Activated T-cell treated with anti-CD3 and anti-CD28 coated beads, Interleukin-2, amount 50 U/mL, for 72 hours (primary cell): ENCODE measurements around the gene NRG3. TPM values are rescaled to one million over a fixed set of nuclear protein-coding genes. Genes with fewer than 3 reads are reported as not detected.

Source experiments
- ATAC-seq, 2 donors: fragments of 150-1000 bp; cut with Tn5 transposase; replicated peaks in 1 of 2; 2 replicates each; pipeline ENCODE4 v1.10.0; 2021; ENCODE audit warnings: moderate library complexity in 2 of 2, mild to moderate bottlenecking in 1 of 2
- DNase-seq, 2 donors: peaks; one replicate each; pipeline ENCODE4 v3.0.0; 2021 to 2022; ENCODE audit warnings: mixed read lengths in 1 of 2
- H3K27ac Mint-ChIP-seq: one replicate; pipeline ENCODE4 v1.8.0; 2022; ENCODE audit warnings: mild to moderate bottlenecking, moderate library complexity, mixed read lengths
- H3K27me3 Mint-ChIP-seq: one replicate; pipeline ENCODE4 v1.8.0; 2022; ENCODE audit warnings: low read depth, mixed read lengths
- H3K36me3 Mint-ChIP-seq, 2 donors: one replicate each; pipeline ENCODE4 v1.8.0; 2022; ENCODE audit warnings: mixed read lengths in 2 of 2, mild to moderate bottlenecking in 1 of 2; ENCODE audit not compliant: insufficient read depth in 2 of 2
- H3K4me1 Mint-ChIP-seq: one replicate; pipeline ENCODE4 v1.8.0; 2022; ENCODE audit warnings: low read depth, mixed read lengths
- H3K4me3 Mint-ChIP-seq, 2 donors: one replicate each; pipeline ENCODE4 v1.8.0; 2022; ENCODE audit warnings: mild to moderate bottlenecking in 2 of 2, mixed read lengths in 2 of 2, moderate library complexity in 2 of 2
- H3K9me3 Mint-ChIP-seq, 2 donors: one replicate each; pipeline ENCODE4 v1.8.0; 2022; ENCODE audit warnings: mixed read lengths in 2 of 2
- total RNA-seq, 2 donors: library from RNA; stranded (reverse); gene quantifications; one replicate each; pipeline ENCODE4 v1.2.3, GENCODE V29; 2022

Gene NRG3
- total RNA-seq, 2 donors from 2014 or later = not detected

- Mint-ChIP-seq H3K9me3 (peaks cover 3 to 12% of the 10 kb centered on the region in 2 donors), H3K4me3 (no peak overlapping the region), H3K36me3 (peaks cover 0 to 1% of the 10 kb centered on the region in 2 donors), H3K4me1 (no peaks in the 10 kb centered on the region), H3K27me3 (no peaks in the 10 kb centered on the region), H3K27ac (no peak overlapping the region)
- DNase-seq (no peak), ATAC-seq (no peak)
Measured at GRCh38 chr10:82597840-82598239, 722.8 kb downstream of the NRG3 start.

- H3K4me3 Mint-ChIP-seq = no peak overlapping the region
- ATAC-seq (no peak), DNase-seq (no peak)
- no peaks in the 10 kb centered on the region for H3K27me3 Mint-ChIP-seq
- H3K9me3 Mint-ChIP-seq = peaks cover 4 to 6% of the 10 kb centered on the region in 2 donors
- no peak overlapping the region for H3K27ac Mint-ChIP-seq
- no peaks in the 10 kb centered on the region for H3K36me3 Mint-ChIP-seq
- no peaks in the 10 kb centered on the region for H3K4me1 Mint-ChIP-seq
Measured at GRCh38 chr10:82609845-82610244, 734.9 kb downstream of the NRG3 start.

GRCh38 chr10:82618007-82618406 lies 743.0 kb downstream of the NRG3 start:
- peaks cover 0 to 2% of the 10 kb centered on the region in 2 donors for H3K36me3 Mint-ChIP-seq
- no peak overlapping the region for H3K4me3 Mint-ChIP-seq
- no peak for ATAC-seq
- peaks cover 0 to 5% of the 10 kb centered on the region in 2 donors for H3K9me3 Mint-ChIP-seq
- DNase-seq = no peak
- no peak overlapping the region for H3K27ac Mint-ChIP-seq
- no peaks in the 10 kb centered on the region for H3K27me3 Mint-ChIP-seq
- H3K4me1 Mint-ChIP-seq = no peaks in the 10 kb centered on the region

GRCh38 chr10:82621680-82622079 lies 746.7 kb downstream of the NRG3 start:
- no peak overlapping the region for H3K27ac Mint-ChIP-seq
- H3K4me3 Mint-ChIP-seq = no peak overlapping the region
- H3K36me3 Mint-ChIP-seq = peaks cover 0 to 2% of the 10 kb centered on the region in 2 donors
- H3K4me1 Mint-ChIP-seq = no peaks in the 10 kb centered on the region
- peaks cover 0 to 10% of the 10 kb centered on the region in 2 donors for H3K9me3 Mint-ChIP-seq
- H3K27me3 Mint-ChIP-seq = no peaks in the 10 kb centered on the region
- DNase-seq = no peak
- ATAC-seq = no peak

GRCh38 chr10:82622479-82622878 lies 747.5 kb downstream of the NRG3 start:
- DNase-seq (no peak), ATAC-seq (no peak)
- Mint-ChIP-seq H3K27ac (no peak overlapping the region), H3K4me3 (no peak overlapping the region), H3K9me3 (peaks cover 0 to 7% of the 10 kb centered on the region in 2 donors), H3K27me3 (no peaks in the 10 kb centered on the region), H3K36me3 (no peaks in the 10 kb centered on the region), H3K4me1 (no peaks in the 10 kb centered on the region)

GRCh38 chr10:82625512-82626189 lies 750.7 kb downstream of the NRG3 start:
- no peaks in the 10 kb centered on the region for H3K4me1 Mint-ChIP-seq
- no peaks in the 10 kb centered on the region for H3K36me3 Mint-ChIP-seq
- ATAC-seq (no peak), DNase-seq (no peak)
- no peak overlapping the region for H3K27ac Mint-ChIP-seq
- H3K4me3 Mint-ChIP-seq = no peak overlapping the region
- peaks cover 7 to 8% of the 10 kb centered on the region in 2 donors for H3K9me3 Mint-ChIP-seq
- H3K27me3 Mint-ChIP-seq = no peaks in the 10 kb centered on the region

- Mint-ChIP-seq H3K27ac (no peak overlapping the region), H3K4me1 (no peaks in the 10 kb centered on the region), H3K27me3 (no peaks in the 10 kb centered on the region), H3K9me3 (peaks cover 8 to 13% of the 10 kb centered on the region in 2 donors), H3K4me3 (no peak overlapping the region), H3K36me3 (no peaks in the 10 kb centered on the region)
- DNase-seq (no peak), ATAC-seq (no peak)
Measured at GRCh38 chr10:82628373-82628772, 753.4 kb downstream of the NRG3 start.

GRCh38 chr10:82643076-82643475 lies 768.1 kb downstream of the NRG3 start:
- H3K27ac Mint-ChIP-seq = no peak overlapping the region
- ATAC-seq (no peak), DNase-seq (no peak)
- no peak overlapping the region for H3K4me3 Mint-ChIP-seq
- H3K27me3 Mint-ChIP-seq = no peaks in the 10 kb centered on the region
- no peaks in the 10 kb centered on the region for H3K4me1 Mint-ChIP-seq
- H3K36me3 Mint-ChIP-seq = no peaks in the 10 kb centered on the region
- H3K9me3 Mint-ChIP-seq = peaks cover 2 to 5% of the 10 kb centered on the region in 2 donors

- no peaks in the 10 kb centered on the region for H3K4me1 Mint-ChIP-seq
- H3K9me3 Mint-ChIP-seq = peaks cover 2 to 5% of the 10 kb centered on the region in 2 donors
- H3K36me3 Mint-ChIP-seq = no peaks in the 10 kb centered on the region
- no peak overlapping the region for H3K4me3 Mint-ChIP-seq
- ATAC-seq (no peak), DNase-seq (no peak)
- H3K27ac Mint-ChIP-seq = no peak overlapping the region
- H3K27me3 Mint-ChIP-seq = no peaks in the 10 kb centered on the region
Measured at GRCh38 chr10:82643601-82644000, 768.6 kb downstream of the NRG3 start.

- no peaks in the 10 kb centered on the region for H3K4me1 Mint-ChIP-seq
- ATAC-seq = no peak
- H3K9me3 Mint-ChIP-seq = peaks cover 2 to 3% of the 10 kb centered on the region in 2 donors
- H3K27me3 Mint-ChIP-seq = no peaks in the 10 kb centered on the region
- H3K27ac Mint-ChIP-seq = no peak overlapping the region
- H3K4me3 Mint-ChIP-seq = no peak overlapping the region
- no peaks in the 10 kb centered on the region for H3K36me3 Mint-ChIP-seq
- DNase-seq = no peak
Measured at GRCh38 chr10:82645221-82645620, 770.2 kb downstream of the NRG3 start.

GRCh38 chr10:82653244-82654155 lies 778.5 kb downstream of the NRG3 start:
- H3K4me3 Mint-ChIP-seq = no peak overlapping the region
- H3K27ac Mint-ChIP-seq = no peak overlapping the region
- no peak for ATAC-seq
- H3K27me3 Mint-ChIP-seq = no peaks in the 10 kb centered on the region
- peaks cover 1 to 5% of the 10 kb centered on the region in 2 donors for H3K9me3 Mint-ChIP-seq
- H3K4me1 Mint-ChIP-seq = no peaks in the 10 kb centered on the region
- no peak for DNase-seq
- no peaks in the 10 kb centered on the region for H3K36me3 Mint-ChIP-seq

GRCh38 chr10:82660205-82660604 lies 785.2 kb downstream of the NRG3 start:
- Mint-ChIP-seq H3K4me1 (no peaks in the 10 kb centered on the region), H3K9me3 (peaks cover 0 to 3% of the 10 kb centered on the region in 2 donors), H3K27ac (no peak overlapping the region), H3K36me3 (no peaks in the 10 kb centered on the region), H3K4me3 (no peak overlapping the region), H3K27me3 (no peaks in the 10 kb centered on the region)
- no peak for DNase-seq
- ATAC-seq = no peak

- no peaks in the 10 kb centered on the region for H3K27me3 Mint-ChIP-seq
- H3K36me3 Mint-ChIP-seq = no peaks in the 10 kb centered on the region
- peaks cover 0 to 3% of the 10 kb centered on the region in 2 donors for H3K9me3 Mint-ChIP-seq
- DNase-seq (no peak), ATAC-seq (no peak)
- no peaks in the 10 kb centered on the region for H3K4me1 Mint-ChIP-seq
- no peak overlapping the region for H3K4me3 Mint-ChIP-seq
- no peak overlapping the region for H3K27ac Mint-ChIP-seq
Measured at GRCh38 chr10:82660986-82661385, 786.0 kb downstream of the NRG3 start.
